HG03097 (cell line): ENCODE measurements around the gene IL17RB.

Experiments used
- ATAC-seq: cut with Tn5 transposase; IDR thresholded peaks from one replicate; pipeline ENCODE4 v1.9.1; 2021; ENCODE audit not compliant: unreplicated experiment, low FRiP score

Gene IL17RB

DNA sequence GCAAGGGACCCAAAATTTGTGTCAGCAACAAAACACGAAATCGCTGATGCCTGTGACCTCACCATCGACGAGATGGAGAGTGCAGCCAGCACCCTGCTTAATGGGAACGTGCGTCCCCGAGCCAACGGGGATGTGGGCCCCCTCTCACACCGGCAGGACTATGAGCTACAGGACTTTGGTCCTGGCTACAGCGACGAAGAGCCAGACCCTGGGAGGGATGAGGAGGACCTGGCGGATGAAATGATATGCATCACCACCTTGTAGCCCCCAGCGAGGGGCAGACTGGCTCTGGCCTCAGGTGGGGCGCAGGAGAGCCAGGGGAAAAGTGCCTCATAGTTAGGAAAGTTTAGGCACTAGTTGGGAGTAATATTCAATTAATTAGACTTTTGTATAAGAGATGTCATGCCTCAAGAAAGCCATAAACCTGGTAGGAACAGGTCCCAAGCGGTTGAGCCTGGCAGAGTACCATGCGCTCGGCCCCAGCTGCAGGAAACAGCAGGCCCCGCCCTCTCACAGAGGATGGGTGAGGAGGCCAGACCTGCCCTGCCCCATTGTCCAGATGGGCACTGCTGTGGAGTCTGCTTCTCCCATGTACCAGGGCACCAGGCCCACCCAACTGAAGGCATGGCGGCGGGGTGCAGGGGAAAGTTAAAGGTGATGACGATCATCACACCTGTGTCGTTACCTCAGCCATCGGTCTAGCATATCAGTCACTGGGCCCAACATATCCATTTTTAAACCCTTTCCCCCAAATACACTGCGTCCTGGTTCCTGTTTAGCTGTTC, 35.0 kb upstream of the IL17RB start:
- no peak for ATAC-seq

DNA sequence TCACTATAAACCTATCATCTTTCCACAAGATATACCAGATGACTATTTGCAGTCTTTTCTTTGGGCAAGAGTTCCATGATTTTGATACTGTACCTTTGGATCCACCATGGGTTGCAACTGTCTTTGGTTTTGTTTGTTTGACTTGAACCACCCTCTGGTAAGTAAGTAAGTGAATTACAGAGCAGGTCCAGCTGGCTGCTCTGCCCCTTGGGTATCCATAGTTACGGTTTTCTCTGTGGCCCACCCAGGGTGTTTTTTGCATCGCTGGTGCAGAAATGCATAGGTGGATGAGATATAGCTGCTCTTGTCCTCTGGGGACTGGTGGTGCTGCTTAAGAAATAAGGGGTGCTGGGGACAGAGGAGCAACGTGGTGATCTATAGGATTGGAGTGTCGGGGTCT, 33.9 kb upstream of the IL17RB start:
- ATAC-seq = no peak

DNA sequence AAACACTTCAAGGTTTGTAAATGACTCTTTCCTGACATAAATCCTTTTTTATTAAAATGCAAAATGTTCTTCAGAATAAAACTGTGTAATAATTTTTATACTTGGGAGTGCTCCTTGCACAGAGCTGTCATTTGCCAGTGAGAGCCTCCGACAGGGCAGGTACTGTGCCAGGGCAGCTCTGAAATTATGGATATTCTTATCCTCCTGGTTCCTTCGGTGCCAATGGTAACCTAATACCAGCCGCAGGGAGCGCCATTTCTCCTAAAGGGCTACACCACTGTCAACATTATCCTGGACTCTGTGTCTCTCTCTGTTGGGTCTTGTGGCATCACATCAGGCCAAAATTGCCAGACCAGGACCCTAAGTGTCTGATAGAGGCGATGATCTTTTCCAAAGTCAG, 33.1 kb upstream of the IL17RB start:
- ATAC-seq = no peak

- no peak for ATAC-seq
Observed at GRCh38 chr3:53813876-53814275, 32.5 kb upstream of the IL17RB start.

- no peak for ATAC-seq
Observed at GRCh38 chr3:53815067-53815466, 31.3 kb upstream of the IL17RB start.

DNA sequence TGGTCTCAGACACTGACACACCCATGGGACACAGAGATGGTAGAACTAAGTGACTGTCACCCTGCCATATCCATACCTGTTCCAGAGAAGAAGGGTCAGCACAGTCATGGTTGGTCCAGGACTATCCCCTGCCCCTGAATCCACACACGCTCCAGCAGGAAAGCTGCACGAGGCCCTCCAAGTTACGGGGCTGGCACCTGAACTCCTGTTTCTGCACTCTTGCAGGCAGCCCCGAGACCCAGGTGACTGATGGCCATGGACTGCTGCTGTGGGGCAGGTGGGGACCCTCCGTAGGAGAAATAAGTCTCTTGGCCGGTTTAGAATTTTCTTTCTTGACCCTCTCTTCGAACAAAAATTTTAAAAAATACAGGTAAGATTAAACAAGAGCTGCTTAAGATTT, 30.7 kb upstream of the IL17RB start:
- ATAC-seq = no peak

GRCh38 chr3:53816425-53816824, 29.9 kb upstream of the IL17RB start:
- no peak for ATAC-seq

DNA sequence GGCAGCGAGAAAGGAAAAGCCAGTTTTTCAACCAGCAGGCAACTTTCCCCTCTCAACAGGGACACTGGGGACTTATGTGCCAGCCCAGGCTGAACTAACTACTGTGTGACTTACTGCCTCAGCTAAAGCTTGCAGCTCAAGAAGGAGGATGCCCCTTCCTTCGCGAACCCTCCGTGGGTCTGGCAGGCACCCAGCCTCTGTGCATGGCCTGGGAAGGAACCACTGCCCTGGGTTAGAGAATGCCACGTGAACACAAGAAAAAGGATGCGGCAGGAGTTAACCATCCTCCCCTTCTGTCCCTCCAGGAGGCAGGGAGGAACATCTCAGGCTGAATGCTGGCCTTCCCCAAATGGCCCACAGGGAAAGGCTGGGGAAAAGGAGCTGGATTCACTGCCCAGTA, 29.2 kb upstream of the IL17RB start:
- ATAC-seq = no peak

- ATAC-seq = no peak
Observed at GRCh38 chr3:53817809-53818208, 28.6 kb upstream of the IL17RB start.

DNA sequence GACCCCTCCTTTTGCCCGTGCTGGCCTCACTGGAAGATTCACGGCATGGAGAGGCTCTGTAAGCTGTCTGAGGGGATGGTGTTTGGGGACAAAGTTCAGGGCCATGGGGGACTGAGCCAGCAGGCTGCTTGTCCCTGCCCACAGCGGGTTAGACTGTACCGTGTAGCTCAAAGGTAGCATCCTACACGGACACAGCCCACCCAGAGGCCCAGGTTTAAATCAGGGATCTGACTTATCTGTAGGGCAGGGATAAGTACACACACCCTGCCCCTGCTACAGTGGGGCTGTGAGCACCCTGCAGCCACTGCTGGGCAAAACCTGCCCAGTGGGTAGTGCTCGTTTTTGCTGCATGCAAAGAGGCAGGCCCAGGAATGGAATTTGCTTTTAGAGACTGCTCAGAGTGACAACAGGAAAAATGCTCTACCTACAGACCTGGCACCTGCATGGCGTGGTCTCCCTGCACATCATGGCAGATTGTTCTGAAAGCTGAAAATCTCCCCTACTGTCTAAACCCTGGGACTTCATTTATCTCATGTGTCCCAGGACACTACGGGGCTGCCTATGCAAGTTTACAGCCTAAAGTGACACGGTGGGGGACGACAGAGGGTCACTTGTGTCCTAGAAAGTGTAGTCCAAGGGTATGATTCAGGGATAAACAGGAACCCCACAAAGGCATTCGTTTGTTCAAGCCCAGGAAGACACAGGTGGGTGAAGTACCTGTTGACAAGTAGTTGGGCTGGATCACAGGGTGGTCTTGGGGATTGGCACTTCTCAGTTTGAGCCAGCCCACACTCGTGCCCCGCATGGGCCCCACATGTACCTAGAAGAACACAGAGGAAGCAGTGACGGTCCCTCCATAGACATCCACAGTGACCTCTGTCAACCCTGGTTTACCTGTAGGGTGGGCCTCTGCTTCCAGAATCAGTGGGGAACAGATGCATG, 27.9 kb upstream of the IL17RB start:
- no peak for ATAC-seq

DNA sequence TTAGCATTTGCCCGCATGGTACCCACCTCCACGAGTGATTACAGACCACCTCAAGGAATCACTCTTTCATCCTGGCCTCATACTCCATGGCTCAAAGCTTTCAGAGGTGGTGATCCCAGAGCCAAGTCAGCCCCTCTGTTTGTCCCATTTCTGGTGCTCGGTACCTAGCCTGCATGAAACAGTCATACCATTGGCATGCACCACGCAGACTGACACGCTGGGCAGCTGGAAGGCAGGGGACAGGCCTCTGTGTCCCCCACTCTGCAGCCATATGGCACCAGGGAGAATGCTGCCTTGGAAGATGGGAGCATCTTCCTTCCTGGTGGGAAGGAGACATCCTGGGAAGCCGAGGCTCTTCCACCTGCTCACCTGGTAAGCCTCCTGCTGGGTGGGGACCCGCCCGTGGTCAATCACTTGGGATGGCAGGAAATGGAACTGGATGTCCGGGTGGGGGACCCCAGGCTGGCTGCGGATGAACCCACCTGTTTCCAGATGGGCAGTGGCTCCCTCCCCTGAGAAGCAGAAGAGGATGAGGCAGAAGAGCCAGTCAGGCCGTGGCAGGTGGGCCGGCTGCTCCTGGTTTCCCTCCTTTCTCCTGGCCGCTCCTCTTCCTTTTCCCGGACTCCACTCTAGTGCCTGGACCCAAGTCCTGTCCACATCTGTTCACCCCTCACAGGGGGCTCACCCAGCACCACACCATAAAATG, 27.1 kb upstream of the IL17RB start:
- ATAC-seq = no peak

DNA sequence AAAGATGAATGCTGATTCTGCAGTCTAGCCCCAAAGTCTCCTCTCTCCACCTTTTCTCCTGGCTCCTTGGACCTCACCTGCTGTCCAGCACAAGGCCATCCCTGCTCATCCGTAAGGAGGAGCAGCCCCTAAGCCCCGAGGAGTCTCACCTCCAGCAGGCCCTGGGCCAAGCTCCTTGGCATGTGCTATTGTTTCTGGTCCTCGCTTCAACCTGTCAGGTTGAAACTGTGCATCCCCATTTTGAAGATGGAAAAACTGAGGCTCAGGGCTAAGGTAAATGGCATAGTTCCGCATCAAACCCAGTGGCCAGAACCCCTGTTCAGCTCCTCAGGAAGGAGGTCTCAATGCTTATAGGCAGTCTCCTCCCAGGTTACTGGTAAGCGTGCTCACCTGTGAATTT, 26.3 kb upstream of the IL17RB start:
- ATAC-seq = no peak

DNA sequence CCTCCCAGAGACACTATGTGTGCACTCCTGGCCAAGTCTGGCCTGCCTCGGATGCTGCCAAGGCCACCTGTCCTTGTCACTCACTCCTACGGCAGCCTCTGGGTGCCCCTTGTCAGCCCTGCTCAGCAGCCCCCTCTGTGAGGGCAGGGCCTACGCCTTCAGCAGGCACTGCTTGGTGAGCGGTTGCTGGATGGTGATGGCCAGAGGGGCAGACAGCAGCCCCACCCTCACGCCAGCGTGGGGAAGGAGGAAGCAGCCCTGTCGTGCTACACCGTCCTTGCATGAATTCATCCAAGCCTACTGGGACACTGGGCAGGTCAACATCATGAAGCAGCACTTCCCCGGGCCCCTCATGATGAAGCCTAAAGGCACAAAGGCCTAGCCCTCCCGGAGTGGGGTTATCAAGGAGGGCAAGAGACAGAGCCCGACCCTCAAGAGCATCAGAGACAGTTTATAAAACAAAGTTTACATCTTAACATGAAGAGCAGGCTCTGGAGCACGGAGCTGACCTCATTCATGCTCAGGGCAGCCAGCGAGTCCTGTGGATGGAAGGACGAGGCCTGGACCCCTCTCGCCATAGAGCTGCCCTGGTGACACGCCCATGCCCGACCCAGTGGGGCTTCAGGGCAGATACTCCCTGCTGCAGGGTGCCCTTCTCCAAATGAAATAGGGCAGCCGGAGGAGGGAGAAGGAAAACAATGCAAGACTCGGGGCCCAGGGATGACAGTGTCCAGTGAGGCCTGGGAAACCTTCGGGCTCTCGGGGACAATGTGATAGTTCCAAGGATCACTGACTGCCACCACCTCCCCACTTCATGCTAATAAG, 25.4 kb upstream of the IL17RB start:
- no peak for ATAC-seq

GRCh38 chr3:53821631-53822121, 24.7 kb upstream of the IL17RB start:
- ATAC-seq = no peak

GRCh38 chr3:53822331-53822741, 24.0 kb upstream of the IL17RB start:
- ATAC-seq = no peak

GRCh38 chr3:53823026-53823955, 23.1 kb upstream of the IL17RB start:
- ATAC-seq = no peak

DNA sequence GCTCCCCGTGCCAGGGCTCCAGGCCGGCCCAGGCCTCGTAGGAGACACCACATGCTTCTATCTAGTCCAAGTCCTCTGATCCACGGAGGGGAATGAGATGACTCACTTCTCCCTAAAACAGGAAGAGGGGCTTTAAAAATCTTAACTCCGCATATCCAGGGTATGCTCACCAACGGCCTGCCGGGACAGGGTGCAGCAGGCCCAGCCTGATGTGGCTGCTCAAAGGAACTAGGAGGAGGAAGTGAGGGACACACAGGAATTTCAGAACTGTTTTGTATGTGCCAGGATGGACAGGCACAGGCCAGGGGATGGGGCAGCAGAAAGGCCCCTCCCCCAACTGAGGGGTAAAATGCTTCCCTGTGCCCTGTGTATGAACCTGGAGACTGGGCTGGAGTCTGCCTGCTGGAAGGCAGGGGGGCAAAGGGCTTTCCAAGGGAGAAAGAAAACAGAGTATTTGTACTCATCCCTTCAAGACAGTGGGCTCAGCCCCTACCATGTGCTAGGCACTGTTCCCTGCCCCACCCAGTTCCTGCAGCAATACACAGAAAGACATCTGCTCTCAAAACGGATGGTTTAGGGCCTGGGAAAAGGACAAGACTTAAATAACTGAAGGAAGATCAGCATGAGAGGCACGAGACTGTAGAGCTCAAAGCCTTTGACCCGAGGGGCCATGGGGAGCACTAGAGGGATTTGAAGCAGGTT, 22.3 kb upstream of the IL17RB start:
- ATAC-seq = no peak

- ATAC-seq = no peak
Observed at GRCh38 chr3:53824795-53825194, 21.6 kb upstream of the IL17RB start.
